GM12878 (cell line): Measurements from ENCODE around the gene KIAA1191. TPM values are rescaled to one million over a fixed set of nuclear protein-coding genes. Genes with fewer than 3 reads are reported as not detected.
A peak's percentile ranks its signal among the peaks of the same experiment; 100 is the strongest.

Source experiments
- ASH2L ChIP-seq: fragments of 300-600, 200-600 bp; sonication (generic); IDR thresholded peaks from 2 replicates; pipeline ENCODE4 v1.6.1; 2017; ENCODE audit warnings: low read depth, mild to moderate bottlenecking, borderline replicate concordance
- BACH1 ChIP-seq: fragments of 450-650 bp; IDR thresholded peaks from 2 replicates; pipeline ENCODE4 v1.6.1; 2017; ENCODE audit warnings: mild to moderate bottlenecking, borderline replicate concordance
- CHD4 ChIP-seq: fragments of 200-600 bp; sonication (generic); IDR thresholded peaks from 2 replicates; pipeline ENCODE4 v1.6.1; 2016; ENCODE audit warnings: mild to moderate bottlenecking
- CREB1 ChIP-seq: IDR thresholded peaks from 2 replicates; pipeline ENCODE4 v1.6.1; 2012; ENCODE audit warnings: low read depth, mild to moderate bottlenecking, inconsistent platforms
- ETV6 ChIP-seq, 2 experiments: fragments of 450-650 bp in 1 of 2; IDR thresholded peaks in 1 of 2; conservative IDR thresholded peaks in 1 of 2; 2 replicates each; pipeline ENCODE4 v1.6.1; 2014; ENCODE audit warnings: antibody characterized with exemption in 1 of 2, borderline replicate concordance in 1 of 2, low read depth in 1 of 2, mild to moderate bottlenecking in 1 of 2, moderate library complexity in 1 of 2
- FOS ChIP-seq: IDR thresholded peaks from 3 replicates; pipeline ENCODE4 v1.6.1; 2011; ENCODE audit warnings: borderline replicate concordance; ENCODE audit not compliant: insufficient read length; ENCODE audit errors: extremely low read depth
- IRF3 ChIP-seq: fragments of 450-650 bp; IDR thresholded peaks from 2 replicates; pipeline ENCODE4 v1.6.1; 2014; ENCODE audit warnings: mild to moderate bottlenecking
- IRF5 ChIP-seq: fragments of 450-650 bp; IDR thresholded peaks from 2 replicates; pipeline ENCODE4 v1.6.1; 2017; ENCODE audit warnings: borderline replicate concordance
- KAT2A ChIP-seq: conservative IDR thresholded peaks from 2 replicates; pipeline ENCODE4 v1.6.1; 2011; ENCODE audit warnings: low read depth, low read length; ENCODE audit not compliant: control insufficient read depth
- MEF2A ChIP-seq: IDR thresholded peaks from 2 replicates; pipeline ENCODE4 v1.6.1; 2011; ENCODE audit warnings: low read depth, mild to moderate bottlenecking, low read length, moderate library complexity; ENCODE audit not compliant: insufficient read depth
- MYB ChIP-seq: fragments of 150-350 bp; IDR thresholded peaks from 2 replicates; pipeline ENCODE4 v1.6.1; 2014; ENCODE audit warnings: mild to moderate bottlenecking, low read depth, low read length, borderline replicate concordance
- MYC ChIP-seq: IDR thresholded peaks from 2 replicates; pipeline ENCODE4 v1.6.1; 2011; ENCODE audit warnings: mild to moderate bottlenecking, low read length, moderate library complexity, inconsistent platforms; ENCODE audit not compliant: insufficient read depth, insufficient replicate concordance, insufficient read length, severe bottlenecking
- NFYB ChIP-seq: IDR thresholded peaks from 2 replicates; pipeline ENCODE4 v1.6.1; 2011; ENCODE audit warnings: low read depth, mild to moderate bottlenecking, low read length, improper control_type of control experiment, moderate library complexity; ENCODE audit not compliant: insufficient read depth
- NR2C2 ChIP-seq: IDR thresholded peaks from 2 replicates; pipeline ENCODE4 v1.6.1; 2011; ENCODE audit warnings: borderline replicate concordance, low read depth; ENCODE audit not compliant: control insufficient read depth, insufficient read length
- NR2F1 ChIP-seq: fragments of 450-650 bp; conservative IDR thresholded peaks from 2 replicates; pipeline ENCODE4 v1.6.1; 2017; ENCODE audit warnings: mild to moderate bottlenecking
- PAX5 ChIP-seq: IDR thresholded peaks from 2 replicates; pipeline ENCODE4 v1.6.1; 2011; ENCODE audit warnings: low read depth, low read length, borderline replicate concordance
- PBX3 ChIP-seq: IDR thresholded peaks from 2 replicates; pipeline ENCODE4 v1.6.1; 2011; ENCODE audit warnings: mild to moderate bottlenecking, low read depth, low read length, moderate library complexity; ENCODE audit not compliant: insufficient replicate concordance
- RELA ChIP-seq: fragments of 450-650 bp; IDR thresholded peaks from 2 replicates; pipeline ENCODE4 v1.8.0; 2014; ENCODE audit warnings: borderline replicate concordance; ENCODE audit not compliant: partially characterized antibody
- SIX5 ChIP-seq: IDR thresholded peaks from 2 replicates; pipeline ENCODE4 v1.6.1; 2011; ENCODE audit warnings: mild to moderate bottlenecking, low read depth, low read length, moderate library complexity; ENCODE audit not compliant: severe bottlenecking
- SREBF2 ChIP-seq: IDR thresholded peaks from 2 replicates; pipeline ENCODE4 v1.6.1; 2012; ENCODE audit warnings: mild to moderate bottlenecking, low read length
- ZBED1 ChIP-seq: IDR thresholded peaks from 2 replicates; pipeline ENCODE4 v1.6.1; 2016; ENCODE audit warnings: borderline replicate concordance
- ZNF207 ChIP-seq: fragments of 450-650 bp; IDR thresholded peaks from 2 replicates; pipeline ENCODE4 v1.6.1; 2014; ENCODE audit warnings: antibody characterized with exemption, mild to moderate bottlenecking, borderline replicate concordance
- ZNF622 ChIP-seq: fragments of 450-650 bp; IDR thresholded peaks from 2 replicates; pipeline ENCODE4 v1.6.1; 2017; ENCODE audit warnings: mild to moderate bottlenecking, inconsistent platforms
- polyA plus RNA-seq, 11 experiments: library from polyadenylated mRNA; depleted of rRNA in 4 of 11; unstranded in 6 of 11; stranded (reverse) in 5 of 11; fragments of >200 nt; fragmentation: Nextera tagmentation in 4 of 11; fragmentation: Illumina TruSeq in 1 of 11; extraction: Ambion mirVana in 4 of 11; extraction: Trizol in 1 of 11; gene quantifications; 1 replicate in 1 of 11; 2 replicates in 10 of 11; pipeline versions ENCODE4 v1.2.1 to v1.2.3, GENCODE V29; 2011 to 2016; ENCODE audit warnings: inconsistent platforms in 2 of 11, missing spikeins in 2 of 11, low read depth in 1 of 11
- total RNA-seq, 4 experiments: library from RNA; depleted of rRNA in 3 of 4; stranded (reverse); fragments of >200 nt in 3 of 4; fragmentation: Illumina TruSeq in 1 of 4; extraction: Trizol in 1 of 4; gene quantifications; 2 replicates each; pipeline versions ENCODE4 v1.2.1 to v1.2.3, GENCODE V29; 2013 to 2021
- TF ChIP-seq, protein P1 (sequence below): fragments of 450-650 bp; IDR thresholded peaks from 2 replicates; pipeline ENCODE4 v1.6.1; 2018; ENCODE audit warnings: borderline replicate concordance, mild to moderate bottlenecking; ENCODE audit not compliant: partially characterized antibody

The KIAA1191 gene
- total and polyA plus RNA-seq, 10 of the 15 experiments (the other 5 are each of a cell fraction or from before 2014, with no cell fraction given): 14.9 to 58.2 (median 31.8) TPM

GRCh38 chr5:176388444-176389134 lies 27.0 kb upstream of the KIAA1191 start, which contains the start of the genes HIGD2A and NOP16 (continued):
- TF ChIP-seq MYC (peak; percentile 89), MYB (0 out of 2 replicates have a peak, but pooled peaks have one; percentile 32), ETV6 (conservative IDR thresholded peaks at IDR 0.05 in 1 of 2, IDR thresholded peaks at IDR 0.05 in 1 of 2; ENCODE audit: borderline replicate concordance in 1 of 2, low read depth in 1 of 2) (0 out of 4 replicates have a peak, but pooled peaks of 1 of the 2 experiments have one; percentile 7), IRF3 (no peak), ZBED1 (peak; percentile 63; the same call in 1 of the 2 replicates), ZNF207 (peak; percentile 61; the same call in 1 of the 2 replicates), NR2F1 (peak; percentile 88; the same call in 1 of the 2 replicates), ZNF622 (no peak), FOS (no peak), CHD4 (no peak), RELA (peak; percentile 63), SREBF2 (no peak), NR2C2 (no peak), PAX5 (no peak), IRF5 (peak; percentile 88), KAT2A (no peak), BACH1 (0 out of 2 replicates have a peak, but pooled peaks have one; percentile 22), NFYB (no peak; the same call in 1 of the 2 replicates), MEF2A (0 out of 2 replicates have a peak, but pooled peaks have one; percentile 37), ASH2L (no peak), PBX3 (no peak), CREB1 (peak; percentile 77), SIX5 (peak; percentile 89)
- TF ChIP-seq, protein P1, sequence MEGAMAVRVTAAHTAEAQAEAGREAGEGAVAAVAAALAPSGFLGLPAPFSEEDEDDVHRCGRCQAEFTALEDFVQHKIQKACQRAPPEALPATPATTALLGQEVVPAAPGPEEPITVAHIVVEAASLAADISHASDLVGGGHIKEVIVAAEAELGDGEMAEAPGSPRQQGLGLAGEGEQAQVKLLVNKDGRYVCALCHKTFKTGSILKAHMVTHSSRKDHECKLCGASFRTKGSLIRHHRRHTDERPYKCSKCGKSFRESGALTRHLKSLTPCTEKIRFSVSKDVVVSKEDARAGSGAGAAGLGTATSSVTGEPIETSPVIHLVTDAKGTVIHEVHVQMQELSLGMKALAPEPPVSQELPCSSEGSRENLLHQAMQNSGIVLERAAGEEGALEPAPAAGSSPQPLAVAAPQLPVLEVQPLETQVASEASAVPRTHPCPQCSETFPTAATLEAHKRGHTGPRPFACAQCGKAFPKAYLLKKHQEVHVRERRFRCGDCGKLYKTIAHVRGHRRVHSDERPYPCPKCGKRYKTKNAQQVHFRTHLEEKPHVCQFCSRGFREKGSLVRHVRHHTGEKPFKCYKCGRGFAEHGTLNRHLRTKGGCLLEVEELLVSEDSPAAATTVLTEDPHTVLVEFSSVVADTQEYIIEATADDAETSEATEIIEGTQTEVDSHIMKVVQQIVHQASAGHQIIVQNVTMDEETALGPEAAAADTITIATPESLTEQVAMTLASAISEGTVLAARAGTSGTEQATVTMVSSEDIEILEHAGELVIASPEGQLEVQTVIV: peak; percentile 72
